ENCODE results near the gene PRR5L.

PRR5L gene

DNA sequence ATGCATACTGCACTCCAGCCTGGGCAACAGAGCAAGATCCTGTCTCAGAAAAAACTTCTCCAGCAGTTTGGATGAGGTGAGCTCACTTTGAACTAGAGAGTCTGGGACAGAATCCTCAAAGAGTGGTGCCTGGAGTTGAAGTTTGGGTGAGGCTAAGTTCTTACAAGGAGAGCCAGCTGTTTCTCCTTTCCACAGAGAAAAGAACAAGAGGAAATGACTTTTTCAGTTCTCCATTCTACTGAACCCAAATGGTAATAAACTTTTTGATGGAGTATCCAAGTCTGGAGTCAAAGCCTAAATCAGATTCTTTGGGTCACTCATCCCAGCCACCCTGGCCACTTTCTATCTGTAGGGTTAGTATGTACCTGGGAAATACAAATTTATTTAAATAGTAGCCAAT is 111.3 kb downstream of the PRR5L start:
- TF ChIP-seq TAF1 (IDR thresholded peaks at IDR 0.05; ENCODE audit: borderline replicate concordance, insufficient read depth, low read length): no peak
- TF ChIP-seq, protein P1, sequence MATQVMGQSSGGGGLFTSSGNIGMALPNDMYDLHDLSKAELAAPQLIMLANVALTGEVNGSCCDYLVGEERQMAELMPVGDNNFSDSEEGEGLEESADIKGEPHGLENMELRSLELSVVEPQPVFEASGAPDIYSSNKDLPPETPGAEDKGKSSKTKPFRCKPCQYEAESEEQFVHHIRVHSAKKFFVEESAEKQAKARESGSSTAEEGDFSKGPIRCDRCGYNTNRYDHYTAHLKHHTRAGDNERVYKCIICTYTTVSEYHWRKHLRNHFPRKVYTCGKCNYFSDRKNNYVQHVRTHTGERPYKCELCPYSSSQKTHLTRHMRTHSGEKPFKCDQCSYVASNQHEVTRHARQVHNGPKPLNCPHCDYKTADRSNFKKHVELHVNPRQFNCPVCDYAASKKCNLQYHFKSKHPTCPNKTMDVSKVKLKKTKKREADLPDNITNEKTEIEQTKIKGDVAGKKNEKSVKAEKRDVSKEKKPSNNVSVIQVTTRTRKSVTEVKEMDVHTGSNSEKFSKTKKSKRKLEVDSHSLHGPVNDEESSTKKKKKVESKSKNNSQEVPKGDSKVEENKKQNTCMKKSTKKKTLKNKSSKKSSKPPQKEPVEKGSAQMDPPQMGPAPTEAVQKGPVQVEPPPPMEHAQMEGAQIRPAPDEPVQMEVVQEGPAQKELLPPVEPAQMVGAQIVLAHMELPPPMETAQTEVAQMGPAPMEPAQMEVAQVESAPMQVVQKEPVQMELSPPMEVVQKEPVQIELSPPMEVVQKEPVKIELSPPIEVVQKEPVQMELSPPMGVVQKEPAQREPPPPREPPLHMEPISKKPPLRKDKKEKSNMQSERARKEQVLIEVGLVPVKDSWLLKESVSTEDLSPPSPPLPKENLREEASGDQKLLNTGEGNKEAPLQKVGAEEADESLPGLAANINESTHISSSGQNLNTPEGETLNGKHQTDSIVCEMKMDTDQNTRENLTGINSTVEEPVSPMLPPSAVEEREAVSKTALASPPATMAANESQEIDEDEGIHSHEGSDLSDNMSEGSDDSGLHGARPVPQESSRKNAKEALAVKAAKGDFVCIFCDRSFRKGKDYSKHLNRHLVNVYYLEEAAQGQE (IDR thresholded peaks at IDR 0.05; ENCODE audit: insufficient read depth in 1 of 2, low read depth in 2 of 2, low read length in 2 of 2): no peak
- TF ChIP-seq SIN3A (IDR thresholded peaks at IDR 0.05; ENCODE audit: borderline replicate concordance, insufficient read depth, low read length): no peak
- no peak for TF ChIP-seq FOXP2 (optimal IDR thresholded peaks at IDR 0.05; ENCODE audit: borderline replicate concordance, extremely low read depth, extremely low read length, insufficient read depth)
- TF ChIP-seq POLR2AphosphoS5 (IDR thresholded peaks at IDR 0.05; ENCODE audit: low read depth, low read length): no peak

DNA sequence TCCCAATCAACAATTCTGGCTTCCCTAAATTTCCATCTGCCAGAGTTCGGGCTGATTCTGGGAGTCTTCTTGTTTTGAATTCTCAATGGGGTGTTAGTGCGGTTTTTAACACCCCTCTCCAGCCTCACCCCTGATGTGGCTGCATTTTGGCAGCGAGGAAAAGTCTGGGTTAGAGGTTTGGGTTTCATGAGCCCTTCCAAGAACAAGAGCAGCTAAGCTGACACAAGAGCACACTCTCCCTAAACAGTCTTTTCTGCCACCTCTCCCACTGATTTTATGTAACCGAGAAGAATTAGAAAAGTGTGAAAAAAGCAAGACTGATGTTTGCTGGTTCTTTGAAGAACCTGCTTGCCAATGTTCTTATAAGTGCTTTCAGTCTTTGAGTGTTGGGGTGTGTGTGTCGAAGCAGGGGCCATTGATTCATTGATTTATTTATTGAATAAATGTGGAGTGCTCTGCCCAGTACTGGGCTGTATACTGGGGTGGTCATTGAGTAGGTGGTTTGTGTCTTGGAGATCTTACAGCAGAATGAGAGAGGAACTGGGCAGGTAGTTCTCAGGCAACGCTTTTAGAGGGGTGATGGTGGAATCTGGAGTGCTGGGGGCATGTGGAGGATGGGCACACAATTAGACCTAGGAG is 112.5 kb downstream of the PRR5L start:
- TF ChIP-seq POLR2AphosphoS5 (IDR thresholded peaks at IDR 0.05; ENCODE audit: low read depth, low read length) (no peak), TAF1 (IDR thresholded peaks at IDR 0.05; ENCODE audit: borderline replicate concordance, insufficient read depth, low read length) (no peak), FOXP2 (optimal IDR thresholded peaks at IDR 0.05; ENCODE audit: borderline replicate concordance, extremely low read depth, extremely low read length, insufficient read depth) (no peak), SIN3A (IDR thresholded peaks at IDR 0.05; ENCODE audit: borderline replicate concordance, insufficient read depth, low read length) (no peak)
- TF ChIP-seq, protein P1 (IDR thresholded peaks at IDR 0.05; ENCODE audit: insufficient read depth in 1 of 2, low read depth in 2 of 2, low read length in 2 of 2): no peak

DNA sequence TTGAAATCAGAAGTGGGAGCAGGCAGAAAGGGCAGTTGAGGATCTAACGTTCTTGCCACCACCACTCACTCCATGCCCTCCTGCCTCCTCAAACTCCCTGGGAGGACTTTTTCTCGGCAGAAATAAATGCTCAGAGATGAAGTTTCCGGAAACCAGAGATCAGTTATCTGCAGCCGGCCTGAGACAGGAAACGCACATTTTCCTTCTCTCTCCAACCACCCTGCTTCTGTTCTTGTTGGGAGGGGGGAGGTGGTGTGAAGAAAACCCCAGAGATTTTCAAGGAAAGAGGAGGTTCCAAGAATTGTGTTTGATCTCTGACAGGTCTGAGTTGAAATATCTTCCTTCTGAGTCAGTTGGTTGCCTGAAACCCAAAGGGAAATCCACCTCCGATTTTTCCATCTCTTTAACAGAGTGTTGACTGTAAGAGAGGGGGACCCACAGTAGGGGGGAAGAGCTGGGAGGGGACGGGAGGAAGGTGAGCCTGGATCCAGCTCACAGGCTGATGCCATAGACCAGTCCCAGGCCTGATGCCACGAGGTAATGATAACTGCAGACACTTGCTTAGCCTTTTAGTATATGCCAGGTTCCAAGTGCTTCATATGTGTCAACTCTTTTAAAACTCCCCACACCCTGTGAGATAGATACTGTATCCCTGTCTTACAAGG is 113.2 kb downstream of the PRR5L start:
- TF ChIP-seq SIN3A (IDR thresholded peaks at IDR 0.05; ENCODE audit: borderline replicate concordance, insufficient read depth, low read length): no peak
- no peak for TF ChIP-seq POLR2AphosphoS5 (IDR thresholded peaks at IDR 0.05; ENCODE audit: low read depth, low read length)
- TF ChIP-seq, protein P1 (IDR thresholded peaks at IDR 0.05; ENCODE audit: insufficient read depth in 1 of 2, low read depth in 2 of 2, low read length in 2 of 2): no peak
- no peak for TF ChIP-seq FOXP2 (optimal IDR thresholded peaks at IDR 0.05; ENCODE audit: borderline replicate concordance, extremely low read depth, extremely low read length, insufficient read depth)
- TF ChIP-seq TAF1 (IDR thresholded peaks at IDR 0.05; ENCODE audit: borderline replicate concordance, insufficient read depth, low read length): no peak

DNA sequence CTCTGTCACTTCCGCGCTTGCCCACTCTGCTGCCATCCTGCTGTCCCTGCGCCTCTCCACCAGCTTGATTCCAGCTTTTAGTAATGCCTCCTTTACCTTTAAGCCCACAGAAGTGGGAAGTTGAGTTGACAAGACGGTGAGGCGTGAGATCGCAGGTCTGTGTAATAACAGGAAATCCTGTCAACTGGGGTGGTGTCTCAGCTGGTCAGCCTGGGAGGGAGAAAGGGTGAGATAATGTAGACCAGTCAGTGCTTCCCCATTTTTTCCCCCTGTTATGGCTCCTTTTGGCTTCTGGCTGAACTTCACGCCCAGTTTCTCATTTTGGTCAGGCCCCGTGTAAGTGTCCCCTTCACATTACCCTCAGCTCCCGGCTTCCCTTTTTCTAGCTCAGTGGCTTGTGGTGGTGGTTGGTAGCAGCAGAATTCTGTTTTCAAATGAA is 115.1 kb downstream of the PRR5L start:
- TF ChIP-seq, protein P1 (IDR thresholded peaks at IDR 0.05; ENCODE audit: insufficient read depth in 1 of 2, low read depth in 2 of 2, low read length in 2 of 2): no peak
- no peak for TF ChIP-seq TAF1 (IDR thresholded peaks at IDR 0.05; ENCODE audit: borderline replicate concordance, insufficient read depth, low read length)
- TF ChIP-seq FOXP2 (optimal IDR thresholded peaks at IDR 0.05; ENCODE audit: borderline replicate concordance, extremely low read depth, extremely low read length, insufficient read depth): no peak

Data from PFSK-1 (cell line).